ENCODE data around the gene ABCA10. TPM values are rescaled to one million over a fixed set of nuclear protein-coding genes. Genes with fewer than 3 reads are reported as not detected.

Gene ABCA10
- total RNA-seq, 2 experiments from 2014 or later: 0.12 to 0.41 TPM

GRCh38 chr17:69117855-69118784, 110.5 kb downstream of the ABCA10 start:
- Mint-ChIP-seq H3K27me3 (no peaks in the 10 kb centered on the region), H3K36me3 (peaks cover 2% of the 10 kb centered on the region), H3K9me3 (no peaks in the 10 kb centered on the region), H3K27ac (no peak overlapping the region), H3K4me3 (no peak overlapping the region), H3K4me1 (no peaks in the 10 kb centered on the region)
- DNase-seq: no peak

- Mint-ChIP-seq H3K27me3 (no peaks in the 10 kb centered on the region), H3K4me1 (no peaks in the 10 kb centered on the region), H3K9me3 (no peaks in the 10 kb centered on the region), H3K27ac (no peak overlapping the region), H3K36me3 (peaks cover 2% of the 10 kb centered on the region), H3K4me3 (no peak overlapping the region)
- DNase-seq: no peak
These were observed 116.8 kb downstream of the ABCA10 start for GRCh38 chr17:69111794-69112193.

GRCh38 chr17:69105907-69106730, 122.5 kb downstream of the ABCA10 start:
- Mint-ChIP-seq H3K4me3 (no peak overlapping the region), H3K27me3 (no peaks in the 10 kb centered on the region), H3K27ac (no peak overlapping the region), H3K9me3 (no peaks in the 10 kb centered on the region), H3K36me3 (no peaks in the 10 kb centered on the region), H3K4me1 (no peaks in the 10 kb centered on the region)
- no peak for DNase-seq

DNA sequence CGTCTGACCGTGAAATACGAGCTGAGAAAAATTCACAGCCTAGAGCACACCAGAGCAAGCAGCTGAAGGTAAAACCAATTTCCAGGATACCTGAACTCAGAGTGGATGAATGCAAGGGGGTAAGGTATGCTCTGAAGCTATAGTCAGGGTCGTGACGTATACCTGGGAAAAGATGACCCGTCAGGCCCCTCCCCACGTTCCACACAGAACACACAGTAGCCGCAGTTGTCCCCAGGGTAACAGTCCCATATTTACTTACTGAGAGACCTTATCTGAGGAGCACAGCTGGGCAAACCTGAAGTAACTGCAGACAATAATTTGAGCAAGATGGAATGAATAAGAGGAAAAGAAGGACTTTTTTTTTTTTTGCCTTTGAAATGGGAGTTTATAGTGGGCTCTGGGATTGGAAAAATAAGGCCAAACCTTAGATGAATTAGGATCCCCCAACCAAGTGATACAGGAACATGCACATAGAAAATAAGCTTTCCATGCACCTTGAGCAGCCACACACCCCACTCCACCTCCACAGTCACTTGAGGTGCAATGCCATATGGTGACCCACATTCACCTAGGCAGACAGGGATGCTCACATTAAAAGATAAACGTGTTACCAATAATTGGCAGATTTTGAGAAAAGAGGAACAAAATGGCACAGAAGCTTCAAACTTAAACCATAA, 124.9 kb downstream of the ABCA10 start:
- Mint-ChIP-seq H3K27ac (no peak overlapping the region), H3K4me3 (no peak overlapping the region), H3K4me1 (no peaks in the 10 kb centered on the region), H3K9me3 (no peaks in the 10 kb centered on the region), H3K36me3 (no peaks in the 10 kb centered on the region), H3K27me3 (no peaks in the 10 kb centered on the region)
- no peak for DNase-seq

DNA sequence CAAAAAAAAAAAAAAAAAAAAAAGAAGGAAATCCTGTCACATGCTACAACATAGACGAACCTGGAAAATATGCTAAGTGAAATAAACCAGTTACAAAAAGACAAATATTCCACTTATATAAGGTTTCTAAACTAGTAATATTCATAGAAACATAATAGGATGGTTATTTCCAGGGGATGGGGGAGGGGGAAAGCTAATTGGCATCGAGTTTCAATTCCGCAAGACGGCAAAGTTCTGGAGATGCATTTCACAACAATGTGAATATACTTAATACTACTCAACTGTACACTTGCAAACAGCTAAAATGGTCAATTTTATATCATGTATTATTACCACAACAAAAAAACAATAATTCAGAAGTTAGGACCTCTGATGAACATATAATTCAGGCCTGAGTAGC, 130.0 kb downstream of the ABCA10 start:
- H3K4me1 Mint-ChIP-seq: no peaks in the 10 kb centered on the region
- H3K4me3 Mint-ChIP-seq: no peak overlapping the region
- H3K27ac Mint-ChIP-seq: no peak overlapping the region

More for the DNA sequence above, 130.0 kb downstream of the ABCA10 start:
- DNase-seq: no peak
- no peaks in the 10 kb centered on the region for H3K9me3 Mint-ChIP-seq
- H3K36me3 Mint-ChIP-seq: no peaks in the 10 kb centered on the region
- H3K27me3 Mint-ChIP-seq: no peaks in the 10 kb centered on the region

Other genes starting within 250 kb of the ABCA10 start
- gene ABCA9, start 167.9 kb downstream of the ABCA10 start, total RNA-seq: not detected
- under 1 TPM; 0.10 to 0.23 TPM for gene ABCA6, start 86.9 kb downstream of the ABCA10 start, total RNA-seq
- 10 to 100 TPM in 1 of 2 experiments, 1 to 10 TPM in 1; 8.0 to 11.2 TPM for gene ABCA5, start 98.3 kb upstream of the ABCA10 start, total RNA-seq
- 1 to 10 TPM; 2.7 to 2.9 TPM for gene MAP2K6, start 185.9 kb upstream of the ABCA10 start, total RNA-seq

All from activated naive CD8-positive, alpha-beta T cell treated with anti-CD3 and anti-CD28 coated beads for 36 hours (primary cell).